Astrocyte (in vitro differentiated cells and primary cell): ENCODE measurements around the gene PRCD.
"Not testable (repeated sequence)": the region's sequence is repeated elsewhere in the genome, so short reads cannot be mapped to it uniquely, and the experiment has no call there.

Experiments
- EZH2 ChIP-seq: IDR thresholded peaks from 2 replicates; pipeline ENCODE4 v1.6.1; 2012; ENCODE audit warnings: mild to moderate bottlenecking, low read length, inconsistent platforms; ENCODE audit not compliant: insufficient read depth
- TF ChIP-seq, protein P1 (sequence below): IDR thresholded peaks from 2 replicates; pipeline ENCODE4 v1.5.1; 2011; ENCODE audit warnings: low read depth, mild to moderate bottlenecking, inconsistent platforms, low read length, moderate library complexity; ENCODE audit not compliant: insufficient read depth

DNA sequence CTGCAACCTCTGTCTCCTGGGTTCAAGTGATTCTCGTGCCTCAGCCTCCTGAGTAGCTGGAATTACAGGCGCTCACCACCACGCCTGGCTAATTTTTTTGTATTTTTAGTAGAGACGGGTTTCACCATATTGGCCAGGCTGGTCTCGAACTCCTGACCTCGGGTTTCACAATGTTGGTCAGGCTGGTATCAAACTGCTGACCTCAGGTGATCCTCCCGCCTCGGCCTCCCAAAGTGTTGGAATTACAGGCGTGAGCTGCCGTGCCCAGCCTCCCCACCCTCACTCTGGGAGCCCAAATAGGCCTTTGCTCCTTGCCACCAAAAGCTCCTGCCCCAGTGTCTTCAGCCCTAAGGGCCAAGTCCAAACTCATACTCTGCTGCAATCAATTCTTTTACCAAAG, 18.2 kb upstream of the PRCD start:
- TF ChIP-seq, protein P1, sequence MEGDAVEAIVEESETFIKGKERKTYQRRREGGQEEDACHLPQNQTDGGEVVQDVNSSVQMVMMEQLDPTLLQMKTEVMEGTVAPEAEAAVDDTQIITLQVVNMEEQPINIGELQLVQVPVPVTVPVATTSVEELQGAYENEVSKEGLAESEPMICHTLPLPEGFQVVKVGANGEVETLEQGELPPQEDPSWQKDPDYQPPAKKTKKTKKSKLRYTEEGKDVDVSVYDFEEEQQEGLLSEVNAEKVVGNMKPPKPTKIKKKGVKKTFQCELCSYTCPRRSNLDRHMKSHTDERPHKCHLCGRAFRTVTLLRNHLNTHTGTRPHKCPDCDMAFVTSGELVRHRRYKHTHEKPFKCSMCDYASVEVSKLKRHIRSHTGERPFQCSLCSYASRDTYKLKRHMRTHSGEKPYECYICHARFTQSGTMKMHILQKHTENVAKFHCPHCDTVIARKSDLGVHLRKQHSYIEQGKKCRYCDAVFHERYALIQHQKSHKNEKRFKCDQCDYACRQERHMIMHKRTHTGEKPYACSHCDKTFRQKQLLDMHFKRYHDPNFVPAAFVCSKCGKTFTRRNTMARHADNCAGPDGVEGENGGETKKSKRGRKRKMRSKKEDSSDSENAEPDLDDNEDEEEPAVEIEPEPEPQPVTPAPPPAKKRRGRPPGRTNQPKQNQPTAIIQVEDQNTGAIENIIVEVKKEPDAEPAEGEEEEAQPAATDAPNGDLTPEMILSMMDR, result not testable (repeated sequence)
- TF ChIP-seq EZH2, result not testable (repeated sequence)
